ENCODE measurements around the gene TMEM271. TPM values are rescaled to one million over a fixed set of nuclear protein-coding genes. Genes with fewer than 3 reads are reported as not detected.

The TMEM271 gene
- total RNA-seq, 2 experiments from 2014 or later: not detected

DNA sequence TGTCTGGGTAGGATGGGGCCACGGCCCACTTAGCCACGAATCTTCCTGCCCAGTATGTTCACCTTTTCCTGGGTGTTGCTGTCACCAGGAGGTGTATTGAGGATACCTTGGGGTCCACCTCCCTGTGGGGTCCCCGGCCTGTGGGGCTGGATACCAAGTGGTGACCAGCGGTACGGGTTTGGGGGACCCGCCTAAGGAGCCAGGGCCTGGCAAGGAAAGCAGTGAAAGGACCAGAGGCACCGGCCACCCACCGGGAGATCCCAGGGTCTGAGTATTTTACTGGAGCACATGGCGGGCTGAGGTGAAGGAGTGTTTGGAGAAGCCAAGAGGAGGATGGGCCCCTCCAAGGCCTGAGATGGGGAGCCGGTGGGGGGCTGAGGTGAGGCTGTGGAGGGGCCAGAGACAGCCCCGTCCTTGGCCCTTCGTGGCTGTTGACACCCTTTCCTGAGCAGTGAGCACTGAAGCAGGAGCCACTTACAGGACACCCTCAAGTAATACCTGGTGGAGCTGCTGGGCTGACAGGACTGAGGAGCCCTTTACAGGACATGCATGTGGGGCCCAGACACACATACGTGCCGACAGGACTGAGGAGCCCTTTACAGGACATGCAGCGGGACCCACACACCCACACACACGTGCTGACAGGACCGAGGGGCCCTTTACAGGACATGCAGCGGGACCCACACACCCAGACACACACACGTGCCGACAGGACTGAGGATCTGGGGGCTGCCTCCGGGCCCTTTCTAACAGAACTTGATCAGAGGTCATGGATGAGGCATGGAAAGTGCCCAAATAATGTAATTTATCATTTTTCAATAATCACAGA, 38.4 kb downstream of the TMEM271 start:
- H3K4me3 Mint-ChIP-seq: no peak overlapping the region
- TF ChIP-seq, protein P1, sequence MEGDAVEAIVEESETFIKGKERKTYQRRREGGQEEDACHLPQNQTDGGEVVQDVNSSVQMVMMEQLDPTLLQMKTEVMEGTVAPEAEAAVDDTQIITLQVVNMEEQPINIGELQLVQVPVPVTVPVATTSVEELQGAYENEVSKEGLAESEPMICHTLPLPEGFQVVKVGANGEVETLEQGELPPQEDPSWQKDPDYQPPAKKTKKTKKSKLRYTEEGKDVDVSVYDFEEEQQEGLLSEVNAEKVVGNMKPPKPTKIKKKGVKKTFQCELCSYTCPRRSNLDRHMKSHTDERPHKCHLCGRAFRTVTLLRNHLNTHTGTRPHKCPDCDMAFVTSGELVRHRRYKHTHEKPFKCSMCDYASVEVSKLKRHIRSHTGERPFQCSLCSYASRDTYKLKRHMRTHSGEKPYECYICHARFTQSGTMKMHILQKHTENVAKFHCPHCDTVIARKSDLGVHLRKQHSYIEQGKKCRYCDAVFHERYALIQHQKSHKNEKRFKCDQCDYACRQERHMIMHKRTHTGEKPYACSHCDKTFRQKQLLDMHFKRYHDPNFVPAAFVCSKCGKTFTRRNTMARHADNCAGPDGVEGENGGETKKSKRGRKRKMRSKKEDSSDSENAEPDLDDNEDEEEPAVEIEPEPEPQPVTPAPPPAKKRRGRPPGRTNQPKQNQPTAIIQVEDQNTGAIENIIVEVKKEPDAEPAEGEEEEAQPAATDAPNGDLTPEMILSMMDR (IDR thresholded peaks at IDR 0.05): no peak
- ChIA-PET POLR2A (no interaction called here), CTCF (interaction anchor here (1.2 kb wide), 1 partner anchor 34 kb away, joined by 3 read pairs; no protein-coding TSS in a partner anchor)
- intact Hi-C loops (cut with micrococcal nuclease): no loop called here
- no peaks in the 10 kb centered on the region for H3K27me3 Mint-ChIP-seq
- H3K9me3 Mint-ChIP-seq: no peaks in the 10 kb centered on the region
- ATAC-seq (no peak), DNase-seq (no peak)
- no peaks in the 10 kb centered on the region for H3K4me1 Mint-ChIP-seq (ENCODE audit: low read depth)
- H3K27ac Mint-ChIP-seq: no peak overlapping the region
- peaks cover 45% of the 10 kb centered on the region for H3K36me3 Mint-ChIP-seq (ENCODE audit: low read depth)

DNA sequence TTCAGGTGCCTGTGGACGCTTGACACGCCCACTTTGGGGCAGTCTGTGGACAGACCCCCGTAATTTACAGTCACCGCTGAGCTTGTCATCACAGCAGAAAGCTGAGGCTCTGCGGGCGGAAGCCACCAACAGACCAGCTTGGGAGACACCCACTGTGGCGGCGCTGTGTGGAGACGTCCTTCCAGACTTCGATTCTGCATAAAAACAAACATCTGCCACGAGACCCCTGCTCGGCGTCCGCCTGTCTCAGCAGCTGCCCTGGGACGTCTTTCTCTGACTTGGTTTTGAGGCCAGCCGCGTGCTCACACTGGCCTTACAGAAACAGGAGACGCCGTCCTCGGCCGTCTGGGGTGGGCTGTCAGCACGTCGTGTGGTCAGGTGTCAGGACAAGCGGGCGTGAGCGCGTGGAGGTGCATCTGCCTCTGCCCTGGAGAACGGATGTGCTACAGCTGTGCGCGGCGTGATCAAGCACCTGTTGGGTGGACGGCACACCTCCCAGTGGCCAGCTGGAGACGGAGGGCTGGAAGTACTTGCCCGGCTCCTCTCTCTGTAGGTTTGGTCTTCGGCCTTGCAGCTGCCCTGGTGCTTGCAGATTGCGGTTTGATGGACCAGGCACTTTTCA, 39.6 kb downstream of the TMEM271 start:
- intact Hi-C loops (cut with micrococcal nuclease): no loop called here
- H3K36me3 Mint-ChIP-seq (ENCODE audit: low read depth): peaks cover 56% of the 10 kb centered on the region
- no peaks in the 10 kb centered on the region for H3K9me3 Mint-ChIP-seq
- H3K4me3 Mint-ChIP-seq: no peak overlapping the region
- TF ChIP-seq, protein P1 (IDR thresholded peaks at IDR 0.05): no peak
- ChIA-PET CTCF (no interaction called here), POLR2A (no interaction called here)
- DNase-seq: no peak
- no peaks in the 10 kb centered on the region for H3K27me3 Mint-ChIP-seq
- ATAC-seq: no peak
- H3K4me1 Mint-ChIP-seq (ENCODE audit: low read depth): no peaks in the 10 kb centered on the region
- no peak overlapping the region for H3K27ac Mint-ChIP-seq

DNA sequence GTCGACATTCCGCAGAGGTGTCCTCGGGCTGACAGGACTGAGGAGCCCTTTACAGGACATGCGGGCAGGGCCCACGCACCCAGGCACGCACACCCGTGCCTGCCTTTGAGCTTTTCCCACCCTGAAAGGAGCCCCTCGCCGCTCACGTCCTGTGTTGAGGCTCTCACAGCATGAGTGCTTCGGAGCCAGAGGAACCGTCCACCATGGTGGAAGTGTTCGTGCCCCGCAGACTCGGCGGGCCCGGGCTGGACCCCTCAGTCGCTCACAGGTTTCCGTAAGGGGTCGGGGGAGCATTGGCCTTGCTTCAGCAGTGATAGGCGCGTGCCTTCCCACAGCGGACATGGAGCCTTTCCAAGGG, 40.2 kb downstream of the TMEM271 start:
- ChIA-PET POLR2A (no interaction called here), CTCF (no interaction called here)
- intact Hi-C loops (cut with micrococcal nuclease): no loop called here
- Mint-ChIP-seq H3K27ac (no peak overlapping the region), H3K36me3 (ENCODE audit: low read depth) (peaks cover 57% of the 10 kb centered on the region), H3K4me1 (ENCODE audit: low read depth) (no peaks in the 10 kb centered on the region), H3K4me3 (no peak overlapping the region), H3K27me3 (no peaks in the 10 kb centered on the region), H3K9me3 (no peaks in the 10 kb centered on the region)
- TF ChIP-seq, protein P1 (IDR thresholded peaks at IDR 0.05): no peak
- DNase-seq: no peak
- ATAC-seq: no peak

DNA sequence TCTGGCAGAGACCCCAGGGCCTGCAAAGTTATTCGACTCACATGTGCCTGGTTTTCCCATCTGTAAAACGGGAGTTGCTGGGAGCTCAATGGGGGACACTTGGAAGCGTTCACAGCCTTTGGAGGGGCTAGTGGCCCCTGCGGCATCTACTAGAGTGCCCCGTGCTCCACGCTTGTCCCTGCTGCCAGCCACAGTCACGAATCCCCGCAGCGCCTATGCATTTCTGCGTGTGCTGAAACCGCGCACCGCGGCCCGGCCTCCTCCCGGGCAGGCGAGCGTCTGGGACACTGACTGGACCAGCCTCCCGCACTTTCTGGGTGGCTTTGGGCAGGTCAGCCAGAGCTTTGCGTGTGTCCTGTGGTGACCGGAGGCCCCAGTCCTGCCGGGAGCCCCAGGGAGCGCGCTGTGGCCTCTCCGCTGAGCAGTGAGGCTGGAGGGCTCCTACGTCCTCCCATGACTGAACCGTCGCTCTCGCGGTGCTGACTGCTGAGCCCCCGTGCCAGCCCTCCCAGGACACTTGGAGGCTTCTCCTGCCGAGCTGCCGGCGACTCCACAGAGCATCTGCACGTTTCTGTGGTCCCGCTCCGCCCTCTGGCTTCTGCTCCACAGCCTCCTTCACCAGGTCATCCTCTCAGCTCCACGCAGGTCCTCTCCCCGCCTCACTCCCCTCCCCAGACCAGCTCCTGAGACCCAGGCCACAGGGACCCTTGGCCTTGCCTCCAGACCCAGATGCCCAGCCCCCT, 40.7 kb downstream of the TMEM271 start:
- TF ChIP-seq, protein P1 (IDR thresholded peaks at IDR 0.05): no peak
- POLR2A ChIA-PET: no interaction called here
- no peaks in the 10 kb centered on the region for H3K9me3 Mint-ChIP-seq
- CTCF ChIA-PET: no interaction called here
- H3K27me3 Mint-ChIP-seq: no peaks in the 10 kb centered on the region
- H3K4me3 Mint-ChIP-seq: no peak overlapping the region
- no peak for DNase-seq
- no peak for ATAC-seq
- H3K36me3 Mint-ChIP-seq (ENCODE audit: low read depth): peaks cover 59% of the 10 kb centered on the region
- no peak overlapping the region for H3K27ac Mint-ChIP-seq
- no peaks in the 10 kb centered on the region for H3K4me1 Mint-ChIP-seq (ENCODE audit: low read depth)
- intact Hi-C loops (cut with micrococcal nuclease): no loop called here
